Measurements from ENCODE around the gene GHR. TPM values are rescaled to one million over a fixed set of nuclear protein-coding genes. Genes with fewer than 3 reads are reported as not detected.

Gene GHR
- total RNA-seq, 4 donors from 2014 or later = 16.9 to 20.9 (median 20.2) TPM

- 74% methylated on average over 3 of the region's 3 CpGs for WGBS
- Histone ChIP-seq H3K4me3 (no peak overlapping the region), H3K27me3 (no peaks in the 10 kb centered on the region), H3K9me3 (no peaks in the 10 kb centered on the region), H3K36me3 (no peaks in the 10 kb centered on the region), H3K4me1 (peaks cover 21% of the 10 kb centered on the region), H3K27ac (no peak overlapping the region)
- no peak for DNase-seq (ENCODE audit: low spot score in 2 of 2)
- TF ChIP-seq EP300 (IDR thresholded peaks at IDR 0.05) (no peak), POLR2AphosphoS5 (IDR thresholded peaks at IDR 0.05) (no peak), POLR2A (IDR thresholded peaks at IDR 0.05) (no peak), CTCF (IDR thresholded peaks at IDR 0.05) (no peak)
Observed at GRCh38 chr5:42426016-42426415, 2.8 kb downstream of the GHR start.

DNA sequence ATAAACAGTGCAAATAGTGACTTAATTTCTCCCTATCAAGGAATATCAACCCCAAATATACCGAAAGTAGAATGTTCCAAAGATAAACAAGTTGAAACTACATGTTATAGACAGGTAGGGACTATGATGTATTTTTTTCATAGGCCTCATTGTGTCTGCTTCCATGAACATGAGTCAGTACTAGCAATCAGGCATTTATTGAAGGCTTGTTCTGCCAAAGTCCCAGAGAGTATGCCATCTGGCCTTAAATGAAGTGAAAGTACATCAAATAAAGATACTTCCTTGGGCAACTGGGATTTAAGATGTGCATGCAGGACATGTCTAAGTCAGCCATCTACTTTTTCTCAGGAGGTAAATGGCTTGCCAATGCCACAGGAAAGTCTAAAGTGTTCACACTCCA is 6.5 kb downstream of the GHR start:
- DNase-seq (ENCODE audit: low spot score in 2 of 2) = no peak
- WGBS = 54% methylated on average over 1 of the region's 1 CpG
- no peak for TF ChIP-seq POLR2A (IDR thresholded peaks at IDR 0.05)
- no peak for TF ChIP-seq CTCF (IDR thresholded peaks at IDR 0.05)

DNA sequence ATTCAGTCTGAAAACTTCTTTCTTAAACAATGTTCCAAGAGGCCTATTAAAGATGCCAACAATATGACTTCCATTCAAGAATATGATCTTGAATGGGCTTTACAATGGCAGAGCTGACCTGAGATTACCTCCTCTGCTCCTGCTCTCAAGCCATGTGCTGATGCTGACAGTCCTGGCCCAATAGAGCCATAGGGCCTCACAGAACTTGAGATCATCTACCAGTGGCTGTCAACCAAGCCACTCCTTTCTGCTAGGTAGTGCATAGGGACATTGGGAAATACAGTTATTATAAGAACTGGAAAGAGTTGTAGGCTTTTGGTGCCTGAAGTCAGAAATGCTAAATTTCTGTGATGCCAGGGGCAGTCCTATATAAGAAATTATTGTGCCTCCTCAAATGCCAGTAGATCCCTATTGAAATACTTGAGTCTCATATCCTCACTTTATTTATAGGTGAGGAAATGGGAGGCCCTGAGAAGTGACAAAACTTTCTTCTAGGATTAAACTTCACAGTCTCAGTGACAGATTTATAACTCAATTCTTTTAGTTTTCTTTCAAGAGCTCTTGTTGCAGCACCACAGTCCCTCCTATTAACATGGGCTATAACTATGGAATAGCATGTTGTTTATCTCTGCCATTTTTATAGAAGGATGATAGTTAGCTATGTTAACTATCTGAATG is 10.9 kb downstream of the GHR start:
- no peaks in the 10 kb centered on the region for H3K9me3 ChIP-seq
- H3K4me3 ChIP-seq = no peak overlapping the region
- TF ChIP-seq EP300 (IDR thresholded peaks at IDR 0.05) = no peak
- peaks cover 2% of the 10 kb centered on the region for H3K4me1 ChIP-seq
- H3K27me3 ChIP-seq = no peaks in the 10 kb centered on the region
- no peaks in the 10 kb centered on the region for H3K36me3 ChIP-seq
- no peak for DNase-seq (ENCODE audit: low spot score in 2 of 2)
- H3K27ac ChIP-seq = no peak overlapping the region

More for the DNA sequence above, 6.5 kb downstream of the GHR start:
- Histone ChIP-seq H3K9me3 (no peaks in the 10 kb centered on the region), H3K4me3 (no peak overlapping the region), H3K4me1 (peaks cover 11% of the 10 kb centered on the region), H3K27ac (no peak overlapping the region), H3K36me3 (no peaks in the 10 kb centered on the region), H3K27me3 (no peaks in the 10 kb centered on the region)

DNA sequence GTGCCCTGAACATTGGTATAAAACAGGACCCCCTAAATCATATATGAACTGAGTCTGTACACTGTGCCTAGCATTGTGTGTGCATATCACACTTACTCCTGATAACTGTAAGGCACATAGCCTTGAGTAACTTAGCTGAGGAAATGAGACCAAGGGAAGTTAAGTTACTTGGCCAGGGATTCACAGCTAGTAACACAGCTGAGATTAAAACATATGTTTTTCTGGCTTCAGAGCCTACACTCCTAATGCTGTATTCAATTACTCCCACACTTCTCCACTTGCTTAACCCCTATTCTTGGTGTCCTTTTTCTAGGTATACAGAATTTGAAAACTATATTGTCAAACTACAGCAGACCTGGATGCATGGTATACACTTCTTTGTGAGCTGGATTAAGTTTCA is 12.8 kb downstream of the GHR start:
- H3K36me3 ChIP-seq = no peaks in the 10 kb centered on the region
- H3K27me3 ChIP-seq = no peaks in the 10 kb centered on the region
- no peak overlapping the region for H3K27ac ChIP-seq
- no peaks in the 10 kb centered on the region for H3K4me1 ChIP-seq
- TF ChIP-seq POLR2AphosphoS5 (IDR thresholded peaks at IDR 0.05) (no peak), CTCF (IDR thresholded peaks at IDR 0.05) (no peak), EP300 (IDR thresholded peaks at IDR 0.05) (no peak), POLR2A (IDR thresholded peaks at IDR 0.05) (no peak)
- H3K9me3 ChIP-seq = no peaks in the 10 kb centered on the region
- DNase-seq (ENCODE audit: low spot score in 2 of 2) = no peak
- H3K4me3 ChIP-seq = no peak overlapping the region

DNA sequence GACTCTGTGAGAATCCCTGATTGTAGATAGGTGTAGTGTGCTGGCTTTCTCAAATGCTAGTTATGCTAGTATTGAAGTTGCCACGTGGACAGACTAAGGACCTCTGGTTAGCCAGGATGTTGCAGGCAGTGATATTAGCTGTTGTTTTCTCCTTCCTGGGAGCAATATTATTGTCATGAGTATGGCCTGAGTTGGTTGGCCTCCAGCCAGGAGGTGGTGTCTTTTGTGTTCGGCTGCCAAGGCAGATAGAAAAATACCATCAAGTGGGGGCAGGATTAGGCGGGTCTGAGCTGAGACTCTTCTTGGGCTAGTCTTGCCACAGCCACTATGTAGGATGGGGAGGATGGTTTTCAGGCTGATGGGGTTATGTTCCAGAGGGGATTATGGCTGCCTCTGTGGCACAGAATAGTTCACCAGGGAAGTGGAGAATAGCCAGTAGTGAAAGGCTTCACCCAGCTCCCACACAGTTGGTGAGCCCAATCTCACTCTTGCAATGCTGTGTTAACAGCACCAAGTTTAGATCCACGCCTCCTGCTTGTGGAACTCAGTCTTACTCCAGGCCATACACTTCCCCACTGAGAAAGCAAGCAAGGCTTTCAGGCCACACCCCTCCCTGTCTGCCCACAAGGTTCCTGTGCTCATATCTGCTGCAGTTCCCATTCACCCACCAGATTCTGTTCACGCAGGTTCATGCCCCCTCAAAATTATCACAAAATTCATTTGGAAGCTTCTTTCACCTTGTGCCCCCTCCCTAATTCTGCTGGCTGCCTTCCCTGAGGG is 31.2 kb downstream of the GHR start:
- Histone ChIP-seq H3K27me3 (no peaks in the 10 kb centered on the region), H3K36me3 (no peaks in the 10 kb centered on the region), H3K9me3 (no peaks in the 10 kb centered on the region), H3K4me3 (no peak overlapping the region), H3K27ac (no peak overlapping the region), H3K4me1 (no peaks in the 10 kb centered on the region)
- WGBS = 71% methylated on average over 5 of the region's 5 CpGs
- DNase-seq (ENCODE audit: low spot score in 2 of 2) = no peak
- TF ChIP-seq CTCF (IDR thresholded peaks at IDR 0.05) (no peak), EP300 (IDR thresholded peaks at IDR 0.05) (no peak), POLR2A (IDR thresholded peaks at IDR 0.05) (no peak)

Measured in suprapubic skin (tissue), 4 donors.